Esophagus muscularis mucosa (tissue), 4 donors: Measurements from ENCODE around the gene DDX3X. TPM values are rescaled to one million over a fixed set of nuclear protein-coding genes. Genes with fewer than 3 reads are reported as not detected.
"Not testable (repeated sequence)": the region's sequence is repeated elsewhere in the genome, so short reads cannot be mapped to it uniquely, and the experiment has no call there.

ENCODE experiments used
- DNase-seq: peaks from one replicate; pipeline ENCODE4 v3.0.0-alpha.2; 2017; ENCODE audit errors: extremely low spot score
- H3K27ac ChIP-seq, 4 donors: fragments of 200-600 bp; sonication (generic); replicated peaks in 1 of 4; 1 replicate in 3 of 4; 2 replicates in 1 of 4; pipeline ENCODE4 v1.5.1; 2016 to 2019; ENCODE audit warnings: mild to moderate bottlenecking in 1 of 4
- H3K27me3 ChIP-seq, 4 donors: fragments of 200-600 bp; sonication (generic); one replicate each; pipeline versions ENCODE4 v1.5.1 to v1.6.0; 2016 to 2019
- H3K36me3 ChIP-seq, 4 donors: fragments of 200-600 bp; sonication (generic); one replicate each; pipeline ENCODE4 v1.5.1; 2016 to 2019
- H3K4me1 ChIP-seq, 4 donors: fragments of 200-600 bp; sonication (generic); one replicate each; pipeline ENCODE4 v1.5.1; 2016 to 2019
- H3K4me3 ChIP-seq, 4 donors: fragments of 200-600 bp; sonication (generic); 1 replicate in 2 of 4; 2 replicates in 2 of 4; pipeline ENCODE4 v1.5.1; 2016 to 2019; ENCODE audit warnings: mild to moderate bottlenecking in 4 of 4, moderate library complexity in 1 of 4
- H3K9me3 ChIP-seq, 4 donors: fragments of 200-600 bp; sonication (generic); 1 replicate in 3 of 4; 2 replicates in 1 of 4; pipeline ENCODE4 v1.5.1; 2016 to 2019
- EP300 ChIP-seq: sonication (generic); formaldehyde crosslinking; IDR thresholded peaks from one replicate; pipeline ENCODE4 v1.6.1; 2017; ENCODE audit warnings: antibody characterized with exemption
- POLR2A ChIP-seq: fragments of 450-650 bp; IDR thresholded peaks from one replicate; pipeline ENCODE4 v1.6.1; 2017; ENCODE audit warnings: antibody characterized with exemption, moderate library complexity, mild to moderate bottlenecking, low read depth
- POLR2AphosphoS5 ChIP-seq, 2 donors: sonication (generic); formaldehyde crosslinking; IDR thresholded peaks; one replicate each; pipeline ENCODE4 v1.6.1; 2017; ENCODE audit warnings: antibody characterized with exemption in 2 of 2
- WGBS: methylation state at CpG from one replicate; pipeline ENCODE4 v1.1.5; 2018; 5-methylcytosine and 5-hydroxymethylcytosine counted together
- intact Hi-C: fragments of 100-400 bp; cut with DNase I; formaldehyde crosslinking; loops from one replicate; pipeline ENCODE4 v1.15.1; 2023
- total RNA-seq, 4 donors: library from RNA; depleted of rRNA; stranded (reverse); fragments of >200 nt; gene quantifications; one replicate each; pipeline versions ENCODE4 v1.1.0 to v1.2.1, GENCODE V29; 2016
- TF ChIP-seq, protein P1 (sequence below), 3 experiments: fragments of 200-600 bp in 2 of 3; fragments of 450-650 bp in 1 of 3; sonication (generic) in 2 of 3; IDR thresholded peaks; one replicate each; pipeline ENCODE4 v1.5.1; 2017 to 2019; ENCODE audit warnings: antibody characterized with exemption in 3 of 3, mild to moderate bottlenecking in 2 of 3, moderate library complexity in 1 of 3

Gene DDX3X
- total RNA-seq, 4 donors from 2014 or later, result 169 to 282 (median 253) TPM

DNA sequence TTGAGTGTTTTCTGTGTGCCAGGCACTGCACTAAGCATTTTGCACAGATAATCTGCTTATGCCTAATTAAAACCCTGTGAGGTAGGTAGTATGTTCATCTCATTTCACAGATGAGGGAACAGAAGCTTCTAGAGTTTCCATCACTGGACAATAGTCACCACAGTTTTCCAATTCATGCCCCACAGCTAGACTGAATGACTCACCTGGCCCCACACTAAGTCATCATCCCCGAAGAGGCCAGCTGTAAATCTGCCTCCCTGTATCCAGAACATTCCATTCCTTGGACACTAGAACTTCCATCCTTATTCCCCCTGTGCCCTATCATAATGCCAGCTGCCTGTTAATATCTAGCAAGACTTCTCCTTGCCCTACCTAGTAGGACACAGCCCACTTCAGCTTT lies 72.2 kb downstream of the DDX3X start:
- Histone ChIP-seq H3K27ac (no peak overlapping the region), H3K4me1 (no peaks in the 10 kb centered on the region), H3K36me3 (no peaks in the 10 kb centered on the region), H3K4me3 (no peak overlapping the region), H3K27me3 (peaks cover 0 to 3% (median 0%) of the 10 kb centered on the region in 4 donors), H3K9me3 (no peaks in the 10 kb centered on the region)
- 81% methylated on average over 1 of the region's 1 CpG for WGBS
- intact Hi-C loops, result no loop called here
- no peak for TF ChIP-seq EP300
- TF ChIP-seq, protein P1, sequence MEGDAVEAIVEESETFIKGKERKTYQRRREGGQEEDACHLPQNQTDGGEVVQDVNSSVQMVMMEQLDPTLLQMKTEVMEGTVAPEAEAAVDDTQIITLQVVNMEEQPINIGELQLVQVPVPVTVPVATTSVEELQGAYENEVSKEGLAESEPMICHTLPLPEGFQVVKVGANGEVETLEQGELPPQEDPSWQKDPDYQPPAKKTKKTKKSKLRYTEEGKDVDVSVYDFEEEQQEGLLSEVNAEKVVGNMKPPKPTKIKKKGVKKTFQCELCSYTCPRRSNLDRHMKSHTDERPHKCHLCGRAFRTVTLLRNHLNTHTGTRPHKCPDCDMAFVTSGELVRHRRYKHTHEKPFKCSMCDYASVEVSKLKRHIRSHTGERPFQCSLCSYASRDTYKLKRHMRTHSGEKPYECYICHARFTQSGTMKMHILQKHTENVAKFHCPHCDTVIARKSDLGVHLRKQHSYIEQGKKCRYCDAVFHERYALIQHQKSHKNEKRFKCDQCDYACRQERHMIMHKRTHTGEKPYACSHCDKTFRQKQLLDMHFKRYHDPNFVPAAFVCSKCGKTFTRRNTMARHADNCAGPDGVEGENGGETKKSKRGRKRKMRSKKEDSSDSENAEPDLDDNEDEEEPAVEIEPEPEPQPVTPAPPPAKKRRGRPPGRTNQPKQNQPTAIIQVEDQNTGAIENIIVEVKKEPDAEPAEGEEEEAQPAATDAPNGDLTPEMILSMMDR (IDR thresholded peaks at IDR 0.05), result no peak
- no peak for TF ChIP-seq POLR2A
- TF ChIP-seq POLR2AphosphoS5 (IDR thresholded peaks at IDR 0.05), result no peak
- no peak for DNase-seq

DNA sequence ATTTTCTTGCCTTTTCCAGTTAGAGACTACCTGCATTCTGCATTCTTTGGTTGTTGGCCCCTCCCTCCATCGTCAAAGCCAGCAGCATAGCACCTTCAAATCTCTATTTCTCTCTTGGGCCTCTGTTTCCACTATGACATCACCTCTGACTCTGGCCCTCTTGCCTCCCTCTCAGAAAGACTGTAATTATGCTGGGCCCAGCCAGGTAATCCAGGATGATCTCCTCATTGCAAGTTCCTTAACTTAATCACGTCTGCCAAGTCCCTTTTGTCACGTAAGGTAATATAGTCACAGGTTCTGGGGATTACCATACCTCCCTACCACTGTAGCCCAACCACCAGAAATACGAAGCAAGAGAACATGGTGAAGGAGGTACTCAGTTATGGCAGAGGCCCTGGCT lies 73.9 kb downstream of the DDX3X start:
- WGBS, result 79% methylated on average over 4 of the region's 4 CpGs
- Histone ChIP-seq H3K27me3 (peaks cover 0 to 3% (median 0%) of the 10 kb centered on the region in 4 donors), H3K4me3 (no peak overlapping the region), H3K27ac (no peak overlapping the region), H3K4me1 (no peaks in the 10 kb centered on the region), H3K36me3 (no peaks in the 10 kb centered on the region), H3K9me3 (no peaks in the 10 kb centered on the region)
- TF ChIP-seq EP300 (no peak), POLR2A (no peak), POLR2AphosphoS5 (IDR thresholded peaks at IDR 0.05) (no peak)
- TF ChIP-seq, protein P1 (IDR thresholded peaks at IDR 0.05), result no peak
- DNase-seq, result no peak
- intact Hi-C loops, result no loop called here

DNA sequence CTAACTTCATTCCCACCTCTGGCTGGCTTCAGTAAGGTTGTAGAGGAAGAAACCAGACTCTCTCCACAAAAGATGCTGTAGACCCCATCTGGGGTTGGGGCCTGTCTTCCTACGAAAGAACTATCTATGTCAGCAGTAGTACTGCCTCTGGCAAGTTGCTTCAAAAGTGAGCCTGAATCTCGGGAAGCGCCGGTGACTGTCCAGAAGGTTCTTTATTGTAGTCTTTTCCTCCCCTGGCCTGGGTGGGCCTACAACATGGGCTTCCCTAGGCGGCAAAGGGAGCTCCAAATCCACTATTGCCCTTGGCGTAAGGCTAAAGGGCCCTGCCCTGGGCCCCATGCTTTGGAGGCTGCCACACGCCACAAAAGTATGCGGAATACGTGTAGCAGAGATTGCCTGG lies 74.6 kb downstream of the DDX3X start:
- DNase-seq, result no peak
- Histone ChIP-seq H3K27ac (no peak overlapping the region), H3K27me3 (peaks cover 0 to 3% (median 0%) of the 10 kb centered on the region in 4 donors), H3K9me3 (no peaks in the 10 kb centered on the region), H3K4me3 (no peak overlapping the region), H3K36me3 (no peaks in the 10 kb centered on the region), H3K4me1 (no peaks in the 10 kb centered on the region)
- 96% methylated on average over 9 of the region's 9 CpGs for WGBS
- intact Hi-C loops, result no loop called here
- TF ChIP-seq, protein P1 (IDR thresholded peaks at IDR 0.05), result no peak
- TF ChIP-seq POLR2AphosphoS5 (IDR thresholded peaks at IDR 0.05) (no peak), EP300 (no peak), POLR2A (no peak)

DNA sequence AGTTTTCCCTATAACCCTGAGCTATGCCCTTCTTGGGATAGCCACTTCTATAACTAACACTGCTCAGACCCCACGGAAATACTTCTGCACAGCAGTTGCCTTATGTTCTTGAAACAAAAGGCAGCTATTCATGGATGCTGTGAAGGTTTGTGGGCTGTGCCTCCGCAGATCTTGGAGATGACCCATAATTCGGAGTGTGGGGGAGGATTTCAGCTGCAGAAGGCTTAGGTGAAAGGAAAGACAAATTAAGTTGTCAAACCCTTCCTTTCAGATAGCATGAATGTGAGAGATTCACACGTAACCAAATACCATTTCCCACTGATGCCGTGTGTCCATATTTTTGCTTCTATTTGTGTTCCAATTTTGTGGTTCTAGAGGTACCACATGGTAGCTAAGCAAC lies 75.0 kb downstream of the DDX3X start:
- H3K36me3 ChIP-seq, result no peaks in the 10 kb centered on the region
- intact Hi-C loops, result no loop called here

DNA sequence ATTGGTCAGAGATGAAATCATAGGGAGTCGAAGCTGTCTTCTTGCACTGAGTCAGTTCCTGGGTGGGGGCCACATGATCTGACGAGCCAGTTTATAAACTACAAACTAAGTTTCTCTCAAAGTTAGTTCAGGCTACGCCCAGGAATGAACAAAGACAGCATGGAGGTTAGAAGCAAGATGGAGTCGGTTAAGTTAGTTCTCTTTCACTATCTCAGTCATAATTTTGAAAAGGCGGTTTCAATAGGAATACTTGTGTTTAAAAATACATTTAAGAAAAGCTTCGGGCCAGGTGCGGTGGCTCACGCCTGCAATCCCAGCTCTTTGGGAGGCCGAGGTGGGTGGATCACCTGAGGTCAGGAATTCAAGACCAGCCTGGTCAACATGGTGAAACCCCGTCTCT lies 77.3 kb downstream of the DDX3X start:
- H3K4me1 ChIP-seq, H3K36me3 ChIP-seq, H3K4me3 ChIP-seq, H3K27ac ChIP-seq, H3K9me3 ChIP-seq, intact Hi-C loops, H3K27me3 ChIP-seq, DNase-seq: not testable (repeated sequence)
- 87% methylated on average over 10 of the region's 10 CpGs for WGBS

More for the DNA sequence above, 75.0 kb downstream of the DDX3X start:
- WGBS, result 68% methylated on average over 5 of the region's 5 CpGs
- no peak for TF ChIP-seq POLR2AphosphoS5 (IDR thresholded peaks at IDR 0.05)
- TF ChIP-seq, protein P1 (IDR thresholded peaks at IDR 0.05), result no peak
- TF ChIP-seq EP300, result no peak
- TF ChIP-seq POLR2A, result no peak
- Histone ChIP-seq H3K9me3 (no peaks in the 10 kb centered on the region), H3K4me1 (no peaks in the 10 kb centered on the region), H3K27me3 (peaks cover 0 to 3% (median 0%) of the 10 kb centered on the region in 4 donors), H3K4me3 (no peak overlapping the region), H3K27ac (no peak overlapping the region)
- DNase-seq, result no peak
